ENCODE measurements around the gene PIK3CB.
"Not testable (repeated sequence)": the region's sequence is repeated elsewhere in the genome, so short reads cannot be mapped to it uniquely, and the experiment has no call there.

PIK3CB gene

GRCh38 chr3:138834596-138835396 is at the start of gene PIK3CB:
Gene PIK3CB, minus strand, starts transcription at chr3:138834928. Its CDS starts 75,585 bp downstream, at chr3:138759343.
- no peak for FAIRE-seq

- no peak for FAIRE-seq
Measured at GRCh38 chr3:138881233-138881632, 46.5 kb upstream of the PIK3CB start.

- FAIRE-seq: no peak
Measured at GRCh38 chr3:138879541-138880380, 45.0 kb upstream of the PIK3CB start.

- no peak for FAIRE-seq
Measured at GRCh38 chr3:138877226-138877625, 42.5 kb upstream of the PIK3CB start.

GRCh38 chr3:138875754-138876664 is 41.3 kb upstream of the PIK3CB start:
- FAIRE-seq: no peak

GRCh38 chr3:138875096-138875753 is 40.5 kb upstream of the PIK3CB start:
- FAIRE-seq: no peak

- no peak for FAIRE-seq
Measured at GRCh38 chr3:138873471-138874278, 38.9 kb upstream of the PIK3CB start.

- no peak for FAIRE-seq
Measured at GRCh38 chr3:138872632-138873031, 37.9 kb upstream of the PIK3CB start.

GRCh38 chr3:138867996-138868395 is 33.3 kb upstream of the PIK3CB start:
- FAIRE-seq: no peak

- FAIRE-seq: no peak
Measured at GRCh38 chr3:138863776-138864113, 29.0 kb upstream of the PIK3CB start.

- FAIRE-seq: no peak
Measured at GRCh38 chr3:138862924-138863775, 28.4 kb upstream of the PIK3CB start.

- no peak for FAIRE-seq
Measured at GRCh38 chr3:138862531-138862923, 27.8 kb upstream of the PIK3CB start.

- no peak for FAIRE-seq
Measured at GRCh38 chr3:138861798-138862197, 27.1 kb upstream of the PIK3CB start.

GRCh38 chr3:138856799-138857198 is 22.1 kb upstream of the PIK3CB start:
- no peak for FAIRE-seq

GRCh38 chr3:138854940-138855339 is 20.2 kb upstream of the PIK3CB start:
- FAIRE-seq: no peak

GRCh38 chr3:138854204-138854603 is 19.5 kb upstream of the PIK3CB start:
- FAIRE-seq: no peak

GRCh38 chr3:138850151-138850550 is 15.4 kb upstream of the PIK3CB start:
- FAIRE-seq: no peak

- FAIRE-seq: no peak
Measured at GRCh38 chr3:138849222-138849940, 14.7 kb upstream of the PIK3CB start.

GRCh38 chr3:138848696-138849095 is 14.0 kb upstream of the PIK3CB start:
- FAIRE-seq: no peak

- FAIRE-seq: not testable (repeated sequence)
Measured at GRCh38 chr3:138846824-138847223, 12.1 kb upstream of the PIK3CB start.

Data from TTC549 (cell line).